Measurements from ENCODE around the gene AREL1. TPM values are rescaled to one million over a fixed set of nuclear protein-coding genes. Genes with fewer than 3 reads are reported as not detected.

The AREL1 gene
- total and polyA plus RNA-seq, 9 donors = 13.9 to 23.4 (median 18.5) TPM

- Histone ChIP-seq H3K9me3 (replicated peaks; ENCODE audit: control insufficient read depth, low read depth, low read length) (no peaks in the 10 kb centered on the region), H3K4me1 (ENCODE audit: control insufficient read depth, insufficient read depth, low read length) (peaks cover 15% of the 10 kb centered on the region), H3K4me3 (ENCODE audit: low read length) (no peak overlapping the region), H3K27me3 (ENCODE audit: control insufficient read depth, insufficient read depth, low read length) (no peaks in the 10 kb centered on the region), H3K36me3 (ENCODE audit: control insufficient read depth, insufficient read depth, low read length) (no peaks in the 10 kb centered on the region), H3K27ac (ENCODE audit: low read length) (no peak overlapping the region)
- WGBS (ENCODE audit: insufficient coverage) = 76% methylated on average over 5 of the region's 8 CpGs
- no peak for DNase-seq
Measured at GRCh38 chr14:74627076-74627475, 85.8 kb downstream of the AREL1 start.

GRCh38 chr14:74622257-74622656 is 90.6 kb downstream of the AREL1 start:
- DNase-seq = no peak
- H3K4me1 ChIP-seq (ENCODE audit: control insufficient read depth, insufficient read depth, low read length) = peaks cover 26% of the 10 kb centered on the region
- WGBS (ENCODE audit: insufficient coverage) = 87% methylated on average over 3 of the region's 5 CpGs
- no peaks in the 10 kb centered on the region for H3K36me3 ChIP-seq (ENCODE audit: control insufficient read depth, insufficient read depth, low read length)
- H3K9me3 ChIP-seq (replicated peaks; ENCODE audit: control insufficient read depth, low read depth, low read length) = no peaks in the 10 kb centered on the region
- H3K27me3 ChIP-seq (ENCODE audit: control insufficient read depth, insufficient read depth, low read length) = peaks cover 1% of the 10 kb centered on the region
- no peak overlapping the region for H3K4me3 ChIP-seq (ENCODE audit: low read length)
- H3K27ac ChIP-seq (ENCODE audit: low read length) = no peak overlapping the region

GRCh38 chr14:74621556-74621955 is 91.3 kb downstream of the AREL1 start:
- WGBS (ENCODE audit: insufficient coverage) = 73% methylated on average over 1 of the region's 6 CpGs
- Histone ChIP-seq H3K36me3 (ENCODE audit: control insufficient read depth, insufficient read depth, low read length) (no peaks in the 10 kb centered on the region), H3K4me1 (ENCODE audit: control insufficient read depth, insufficient read depth, low read length) (peaks cover 28% of the 10 kb centered on the region), H3K9me3 (replicated peaks; ENCODE audit: control insufficient read depth, low read depth, low read length) (no peaks in the 10 kb centered on the region), H3K27me3 (ENCODE audit: control insufficient read depth, insufficient read depth, low read length) (peaks cover 4% of the 10 kb centered on the region), H3K27ac (ENCODE audit: low read length) (no peak overlapping the region), H3K4me3 (ENCODE audit: low read length) (no peak overlapping the region)
- no peak for DNase-seq

- DNase-seq = no peak
- H3K4me1 ChIP-seq (ENCODE audit: control insufficient read depth, insufficient read depth, low read length) = peaks cover 28% of the 10 kb centered on the region
- no peaks in the 10 kb centered on the region for H3K9me3 ChIP-seq (replicated peaks; ENCODE audit: control insufficient read depth, low read depth, low read length)
- no peak overlapping the region for H3K4me3 ChIP-seq (ENCODE audit: low read length)
- no peaks in the 10 kb centered on the region for H3K36me3 ChIP-seq (ENCODE audit: control insufficient read depth, insufficient read depth, low read length)
- no peak overlapping the region for H3K27ac ChIP-seq (ENCODE audit: low read length)
- WGBS (ENCODE audit: insufficient coverage) = 95% methylated on average over 3 of the region's 3 CpGs
- peaks cover 8% of the 10 kb centered on the region for H3K27me3 ChIP-seq (ENCODE audit: control insufficient read depth, insufficient read depth, low read length)
Measured at GRCh38 chr14:74620923-74621322, 92.0 kb downstream of the AREL1 start.

- Histone ChIP-seq H3K36me3 (ENCODE audit: control insufficient read depth, insufficient read depth, low read length) (no peaks in the 10 kb centered on the region), H3K4me3 (ENCODE audit: low read length) (no peak overlapping the region), H3K9me3 (replicated peaks; ENCODE audit: control insufficient read depth, low read depth, low read length) (no peaks in the 10 kb centered on the region), H3K27me3 (ENCODE audit: control insufficient read depth, insufficient read depth, low read length) (peaks cover 12% of the 10 kb centered on the region), H3K27ac (ENCODE audit: low read length) (peak overlapping the region; percentile 20), H3K4me1 (ENCODE audit: control insufficient read depth, insufficient read depth, low read length) (peaks cover 28% of the 10 kb centered on the region)
- DNase-seq = no peak
- 100% methylated on average over 1 of the region's 2 CpGs for WGBS (ENCODE audit: insufficient coverage)
Measured at GRCh38 chr14:74620497-74620921, 92.4 kb downstream of the AREL1 start.

GRCh38 chr14:74619672-74620131 is 93.2 kb downstream of the AREL1 start:
- Histone ChIP-seq H3K4me1 (ENCODE audit: control insufficient read depth, insufficient read depth, low read length) (peaks cover 28% of the 10 kb centered on the region), H3K27me3 (ENCODE audit: control insufficient read depth, insufficient read depth, low read length) (peaks cover 17% of the 10 kb centered on the region), H3K4me3 (ENCODE audit: low read length) (no peak overlapping the region), H3K9me3 (replicated peaks; ENCODE audit: control insufficient read depth, low read depth, low read length) (no peaks in the 10 kb centered on the region), H3K36me3 (ENCODE audit: control insufficient read depth, insufficient read depth, low read length) (no peaks in the 10 kb centered on the region), H3K27ac (ENCODE audit: low read length) (no peak overlapping the region)
- DNase-seq = peak; percentile 74
- 31% methylated on average over 5 of the region's 6 CpGs for WGBS (ENCODE audit: insufficient coverage)

GRCh38 chr14:74618078-74618952 is 94.6 kb downstream of the AREL1 start:
- H3K27ac ChIP-seq (ENCODE audit: low read length) = no peak overlapping the region
- H3K9me3 ChIP-seq (replicated peaks; ENCODE audit: control insufficient read depth, low read depth, low read length) = no peaks in the 10 kb centered on the region
- WGBS (ENCODE audit: insufficient coverage) = 50% methylated on average over 1 of the region's 10 CpGs
- peaks cover 23% of the 10 kb centered on the region for H3K27me3 ChIP-seq (ENCODE audit: control insufficient read depth, insufficient read depth, low read length)
- no peak overlapping the region for H3K4me3 ChIP-seq (ENCODE audit: low read length)
- peaks cover 28% of the 10 kb centered on the region for H3K4me1 ChIP-seq (ENCODE audit: control insufficient read depth, insufficient read depth, low read length)
- DNase-seq = peak; percentile 69
- H3K36me3 ChIP-seq (ENCODE audit: control insufficient read depth, insufficient read depth, low read length) = no peaks in the 10 kb centered on the region

- DNase-seq = no peak
- 74% methylated on average over 5 of the region's 13 CpGs for WGBS (ENCODE audit: insufficient coverage)
- Histone ChIP-seq H3K4me1 (ENCODE audit: control insufficient read depth, insufficient read depth, low read length) (peaks cover 28% of the 10 kb centered on the region), H3K36me3 (ENCODE audit: control insufficient read depth, insufficient read depth, low read length) (no peaks in the 10 kb centered on the region), H3K27ac (ENCODE audit: low read length) (no peak overlapping the region), H3K4me3 (ENCODE audit: low read length) (no peak overlapping the region), H3K27me3 (ENCODE audit: control insufficient read depth, insufficient read depth, low read length) (peaks cover 30% of the 10 kb centered on the region), H3K9me3 (replicated peaks; ENCODE audit: control insufficient read depth, low read depth, low read length) (no peaks in the 10 kb centered on the region)
Measured at GRCh38 chr14:74616996-74617700, 95.7 kb downstream of the AREL1 start.

- peaks cover 37% of the 10 kb centered on the region for H3K27me3 ChIP-seq (ENCODE audit: control insufficient read depth, insufficient read depth, low read length)
- H3K4me1 ChIP-seq (ENCODE audit: control insufficient read depth, insufficient read depth, low read length) = peaks cover 30% of the 10 kb centered on the region
- no peak overlapping the region for H3K27ac ChIP-seq (ENCODE audit: low read length)
- H3K36me3 ChIP-seq (ENCODE audit: control insufficient read depth, insufficient read depth, low read length) = no peaks in the 10 kb centered on the region
- no peak for DNase-seq
- H3K9me3 ChIP-seq (replicated peaks; ENCODE audit: control insufficient read depth, low read depth, low read length) = no peaks in the 10 kb centered on the region
- WGBS (ENCODE audit: insufficient coverage) = 57% methylated on average over 1 of the region's 4 CpGs
- no peak overlapping the region for H3K4me3 ChIP-seq (ENCODE audit: low read length)
Measured at GRCh38 chr14:74616507-74616906, 96.4 kb downstream of the AREL1 start.

GRCh38 chr14:74615735-74616134 is 97.1 kb downstream of the AREL1 start:
- Histone ChIP-seq H3K4me1 (ENCODE audit: control insufficient read depth, insufficient read depth, low read length) (peaks cover 33% of the 10 kb centered on the region), H3K9me3 (replicated peaks; ENCODE audit: control insufficient read depth, low read depth, low read length) (no peaks in the 10 kb centered on the region), H3K27me3 (ENCODE audit: control insufficient read depth, insufficient read depth, low read length) (peaks cover 44% of the 10 kb centered on the region), H3K36me3 (ENCODE audit: control insufficient read depth, insufficient read depth, low read length) (no peaks in the 10 kb centered on the region), H3K27ac (ENCODE audit: low read length) (no peak overlapping the region), H3K4me3 (ENCODE audit: low read length) (no peak overlapping the region)
- 82% methylated on average over 14 of the region's 14 CpGs for WGBS (ENCODE audit: insufficient coverage)
- no peak for DNase-seq
